M059J (cell line): ENCODE data around the gene SPTBN5. TPM values are rescaled to one million over a fixed set of nuclear protein-coding genes. Genes with fewer than 3 reads are reported as not detected.

ENCODE experiments used
- DNase-seq: peaks from one replicate; pipeline ENCODE4 v3.0.0-alpha.2; 2012; ENCODE audit warnings: low read depth
- total RNA-seq: library from RNA; depleted of rRNA; stranded (reverse); fragments of >200 nt; shearing (Covaris generic); gene quantifications from 2 replicates; pipeline ENCODE4 v1.2.3, GENCODE V29; 2014

SPTBN5 gene
- total RNA-seq, 1 experiment from 2014 or later, result under 0.01 TPM

DNA sequence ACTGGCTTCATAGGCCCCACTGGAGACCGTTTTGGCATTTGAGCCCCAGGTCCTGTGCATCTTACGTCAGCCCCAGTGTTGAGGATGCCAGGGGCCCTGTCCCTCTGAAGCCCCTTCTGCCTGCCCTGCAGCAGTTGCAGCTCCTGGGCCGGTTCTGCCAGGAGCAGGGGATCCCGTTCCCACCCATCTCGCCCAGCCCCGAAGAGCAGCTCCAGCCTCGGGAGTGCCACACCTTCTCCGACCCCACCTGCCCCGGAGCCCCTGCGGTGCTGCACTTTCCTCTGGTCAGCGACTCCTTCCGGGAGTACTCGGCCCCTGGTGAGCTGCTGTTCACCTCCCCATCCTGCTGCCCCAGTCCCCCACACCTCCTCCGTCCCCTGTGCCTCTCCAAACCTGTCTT, 46.6 kb downstream of the SPTBN5 start:
- no peak for DNase-seq

DNA sequence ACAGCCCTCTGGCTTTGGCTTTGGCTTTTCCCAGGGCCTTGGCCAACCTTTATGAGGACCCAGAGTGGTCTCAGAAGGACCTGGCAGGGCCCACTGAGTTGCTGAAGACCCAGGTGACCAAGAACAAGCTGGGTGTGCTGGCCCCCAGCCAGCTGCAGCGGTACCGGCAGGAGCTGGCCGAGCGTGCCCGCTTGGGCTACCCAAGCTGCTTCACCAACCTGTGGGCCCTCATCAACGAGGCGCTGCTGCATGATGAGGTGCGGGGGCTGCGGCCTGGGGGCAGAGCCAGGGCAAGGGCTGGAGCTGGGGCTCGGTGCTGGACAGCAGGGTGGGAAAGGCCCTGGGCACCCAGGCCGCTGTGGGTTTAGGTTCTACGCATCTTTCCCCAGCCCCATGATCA, 49.0 kb downstream of the SPTBN5 start:
- no peak for DNase-seq

DNA sequence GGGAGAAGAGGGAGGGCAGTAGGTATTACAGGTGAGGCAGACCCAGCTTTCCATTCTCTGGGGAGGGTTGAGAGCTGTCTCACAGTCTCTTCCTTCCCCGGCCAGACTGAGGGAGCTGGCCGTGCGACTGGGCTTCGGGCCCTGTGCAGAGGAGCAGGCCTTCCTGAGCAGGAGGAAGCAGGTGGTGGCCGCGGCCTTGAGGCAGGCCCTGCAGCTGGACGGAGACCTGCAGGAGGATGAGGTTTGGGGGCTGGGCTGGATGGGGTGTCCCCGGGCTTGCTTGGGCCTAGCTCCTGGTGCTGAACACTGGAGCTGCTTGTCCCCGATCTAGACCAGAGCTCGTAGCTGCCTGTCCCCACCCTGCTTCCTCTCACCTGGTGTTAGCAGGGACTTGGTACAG, 50.3 kb downstream of the SPTBN5 start:
- no peak for DNase-seq

DNA sequence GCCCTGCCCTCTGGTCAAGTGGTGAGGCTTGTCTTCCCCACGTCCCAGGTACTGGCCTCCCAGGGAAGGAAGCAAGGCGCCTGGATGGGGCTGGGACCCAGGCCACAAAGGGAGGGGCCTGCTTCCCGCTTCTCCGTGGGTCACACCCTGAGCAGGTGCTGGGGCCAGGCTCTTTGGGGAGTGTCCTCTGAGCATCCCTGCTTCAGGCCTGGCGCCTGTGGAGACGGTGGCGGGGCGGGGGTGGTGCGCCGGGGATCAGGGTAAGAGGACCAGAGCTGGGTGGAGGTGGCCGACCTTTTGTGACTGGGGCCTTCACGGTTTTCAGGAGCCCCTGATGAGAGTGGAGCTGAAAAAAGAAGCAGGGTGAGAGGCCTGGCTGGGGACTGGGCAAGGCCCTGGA, 51.6 kb downstream of the SPTBN5 start:
- no peak for DNase-seq

DNA sequence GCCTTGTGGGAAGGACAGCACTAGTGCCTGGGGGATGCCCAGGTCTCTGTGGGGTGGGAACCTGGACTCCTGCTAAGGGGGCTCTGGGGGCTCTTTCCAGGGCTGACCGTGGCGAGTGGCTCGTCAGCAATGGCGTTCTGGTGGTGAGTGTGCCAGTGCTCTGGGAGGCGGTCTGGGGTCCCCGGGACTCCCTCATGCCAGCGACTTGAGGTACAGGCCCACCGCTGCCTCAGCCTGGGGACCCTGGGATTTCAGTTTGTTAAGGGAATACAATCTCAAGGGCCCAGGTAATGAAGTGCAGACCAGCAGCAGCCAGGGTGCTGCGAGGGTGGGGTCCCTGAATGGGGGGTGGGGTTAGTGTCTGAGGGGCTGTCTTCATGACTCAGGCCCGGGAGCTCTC, 52.7 kb downstream of the SPTBN5 start:
- DNase-seq, result no peak

DNA sequence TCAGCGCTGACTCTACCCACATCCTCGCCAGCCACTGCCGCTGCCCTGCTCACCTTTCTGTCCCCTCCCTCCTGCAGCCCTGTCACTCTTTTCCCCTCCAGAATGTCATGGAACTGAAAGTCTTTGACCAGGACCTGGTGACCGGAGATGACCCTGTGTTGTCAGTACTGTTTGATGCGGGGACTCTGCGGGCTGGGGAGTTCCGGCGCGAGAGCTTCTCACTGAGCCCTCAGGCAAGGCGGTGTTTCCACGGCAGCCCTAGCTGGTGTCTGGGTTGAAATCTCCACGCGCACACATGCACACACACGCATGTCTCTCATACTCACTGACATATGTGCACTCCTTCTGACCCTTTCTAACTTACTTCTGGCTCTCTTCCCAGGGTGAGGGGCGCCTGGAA, 53.2 kb downstream of the SPTBN5 start:
- no peak for DNase-seq

DNA sequence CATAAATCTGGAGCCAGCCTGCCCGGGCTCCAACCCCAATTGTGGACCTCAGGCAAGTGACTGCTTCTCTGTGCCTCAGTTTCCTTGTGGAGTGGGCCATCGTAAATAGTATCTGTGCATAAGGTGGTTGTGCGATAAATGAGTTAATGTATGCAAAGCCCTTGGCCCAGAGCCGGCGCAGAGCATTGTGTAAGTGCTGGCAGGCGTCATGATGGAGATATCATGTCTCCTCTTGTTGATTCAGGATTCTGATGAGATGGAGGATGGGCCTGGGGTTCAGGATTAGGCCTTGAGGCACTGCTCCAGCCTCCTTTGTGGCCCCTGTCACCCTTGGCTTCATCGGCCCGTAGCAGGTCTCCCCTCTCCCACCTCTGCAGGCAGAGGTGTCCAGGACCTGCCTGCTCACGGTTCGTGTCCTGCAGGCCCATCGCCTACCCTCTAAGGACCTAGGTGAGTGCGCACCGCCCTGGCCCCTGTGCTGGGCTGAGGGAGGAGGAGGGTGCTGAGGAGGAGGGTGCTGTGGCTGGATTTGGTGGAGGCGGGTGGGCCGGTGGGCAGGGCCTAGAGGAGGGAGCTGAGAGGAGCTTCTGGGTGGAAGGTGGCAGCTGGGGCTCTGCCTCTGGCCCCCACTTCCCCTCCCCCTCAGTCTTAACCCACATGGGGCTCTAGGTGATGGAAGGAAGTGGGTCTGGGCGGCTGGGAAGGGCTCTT, 53.9 kb downstream of the SPTBN5 start:
- no peak for DNase-seq

DNA sequence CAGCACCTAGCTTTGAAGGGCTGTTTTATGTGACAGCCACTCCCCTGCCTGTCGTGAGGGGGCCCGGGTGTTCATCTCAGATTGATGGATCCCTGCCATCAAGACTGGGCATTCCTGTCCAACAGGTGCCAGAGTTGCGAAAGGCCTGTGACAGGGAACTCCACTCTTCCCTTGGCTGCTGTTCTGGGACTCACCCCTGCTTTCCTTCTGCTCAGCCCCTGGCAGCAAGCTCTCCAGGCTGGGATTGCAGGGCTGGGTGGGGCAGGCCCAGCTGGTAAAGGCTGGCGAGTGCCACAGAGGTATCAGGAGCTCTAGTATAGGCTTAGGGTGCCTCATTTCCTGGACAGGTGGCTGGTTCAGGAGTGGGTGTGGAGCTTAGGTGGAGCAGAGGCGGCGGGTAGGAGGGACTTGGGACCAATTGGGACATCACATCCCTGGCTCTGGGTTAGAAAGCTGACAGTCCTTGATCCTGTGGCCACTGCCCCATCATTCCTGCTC, 55.4 kb downstream of the SPTBN5 start, which contains the start of gene PLA2G4B:
PLA2G4B (plus strand) TSS at position 448 of the 498 bp plus-strand sequence. CDS start 67 bp downstream, outside the sequence.
- DNase-seq, result no peak

DNA sequence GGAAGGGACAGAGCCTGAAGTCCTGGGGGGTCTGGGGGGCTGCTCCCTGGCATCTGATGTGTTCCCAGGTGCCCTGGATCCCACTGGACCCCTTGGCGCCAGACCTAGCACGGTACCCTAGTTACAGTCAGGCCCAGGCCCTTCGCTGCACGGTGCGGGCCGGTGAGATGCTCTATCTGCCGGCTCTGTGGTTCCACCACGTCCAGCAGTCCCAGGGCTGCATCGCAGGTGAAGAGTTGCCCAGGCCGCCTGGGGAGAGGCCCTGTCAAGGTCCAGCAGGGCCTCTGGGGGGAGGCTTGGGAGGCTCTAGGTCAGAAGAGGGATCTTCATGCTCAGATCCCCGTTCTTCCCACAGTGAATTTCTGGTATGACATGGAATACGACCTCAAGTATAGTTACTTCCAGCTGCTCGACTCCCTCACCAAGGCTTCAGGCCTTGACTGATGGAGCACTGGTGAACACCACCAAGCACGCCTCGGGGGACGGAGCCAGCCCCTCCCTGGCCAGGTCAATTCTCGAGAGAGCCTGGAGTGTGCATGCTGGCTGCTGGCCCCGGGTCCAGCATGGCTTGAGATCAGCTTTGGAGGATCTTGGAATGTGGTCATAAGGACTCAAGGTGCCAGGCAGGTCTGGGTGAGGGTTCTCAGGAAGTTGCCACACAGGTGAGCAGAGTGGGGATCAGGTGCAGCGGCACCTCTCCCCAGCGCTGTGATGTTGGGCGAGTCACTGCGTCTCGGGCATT, 57.0 kb downstream of the SPTBN5 start:
- no peak for DNase-seq

DNA sequence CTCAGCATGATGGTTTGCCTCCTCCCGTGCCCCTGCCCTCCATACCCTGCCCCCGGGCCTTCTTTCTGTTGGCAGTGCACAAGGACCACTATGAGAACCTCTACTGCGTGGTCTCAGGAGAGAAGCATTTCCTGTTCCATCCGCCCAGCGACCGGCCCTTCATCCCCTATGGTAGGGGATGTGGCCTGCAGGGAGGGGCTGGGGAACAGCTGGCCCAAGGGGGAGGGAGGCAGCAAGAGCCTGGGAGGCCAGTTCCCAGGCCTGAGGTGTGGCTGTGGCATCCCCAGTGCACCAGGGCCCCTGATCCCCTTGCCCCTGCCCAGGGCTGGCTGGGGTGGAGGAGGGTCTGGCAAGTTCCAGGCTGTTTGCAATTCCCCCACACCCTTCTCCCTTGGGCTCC, 57.8 kb downstream of the SPTBN5 start:
- DNase-seq, result no peak

DNA sequence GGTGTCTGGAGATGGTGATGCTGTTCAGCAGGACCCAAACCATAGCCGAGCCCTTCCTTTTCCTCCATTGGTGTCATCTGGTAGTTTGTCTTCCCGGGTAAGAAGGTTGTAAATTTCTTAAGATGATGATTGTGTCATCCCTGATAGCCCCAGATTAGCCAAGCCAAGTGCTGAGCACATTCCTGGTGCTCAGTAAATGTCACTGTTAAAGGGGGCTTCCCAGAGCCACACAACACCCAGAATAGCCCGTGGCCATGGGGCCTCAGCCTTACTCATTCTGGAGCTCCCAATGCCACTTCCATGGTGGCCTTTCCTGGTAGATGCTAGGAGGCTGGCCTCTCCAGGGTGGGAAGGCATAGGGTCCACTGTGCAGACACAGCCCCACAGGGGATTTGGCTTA, 59.8 kb downstream of the SPTBN5 start:
- DNase-seq, result no peak

DNA sequence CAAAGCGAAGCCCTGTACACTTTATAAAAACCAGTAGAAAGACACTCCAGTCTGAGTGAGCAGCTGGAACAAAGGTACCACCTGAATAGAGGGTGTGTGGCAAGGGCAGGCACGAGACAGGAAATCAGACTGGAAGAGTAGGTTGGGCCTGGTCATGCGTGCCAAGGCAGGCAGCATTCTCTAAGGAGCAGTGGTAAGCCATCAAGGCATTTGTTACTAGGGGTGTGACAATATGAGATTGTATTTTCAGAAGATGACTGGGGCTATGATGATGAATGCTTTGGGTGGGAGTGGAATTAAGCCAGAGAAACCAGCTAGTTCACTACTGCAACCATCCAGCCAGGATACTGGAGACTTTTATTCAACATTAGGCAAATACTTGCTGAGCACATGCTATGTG, 61.0 kb downstream of the SPTBN5 start:
- no peak for DNase-seq

DNA sequence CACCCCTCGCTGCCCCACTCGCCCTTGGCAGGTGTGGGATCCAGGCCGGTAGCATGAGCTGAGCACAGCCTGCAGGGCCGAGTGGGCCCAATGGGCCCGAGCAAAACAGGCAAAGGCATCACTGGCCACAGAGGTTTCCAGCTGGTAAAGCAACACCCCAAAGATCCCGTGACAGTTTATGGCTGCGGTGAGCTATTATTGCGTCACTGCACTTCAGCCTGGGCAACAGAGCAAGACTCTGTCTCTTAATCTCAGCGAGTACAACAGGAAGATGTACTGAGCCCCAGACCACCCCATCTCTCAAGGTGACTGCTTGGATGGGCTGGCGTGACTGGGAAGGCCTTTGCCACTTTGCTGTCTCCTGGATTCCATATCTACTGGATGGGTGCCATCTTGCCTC, 61.6 kb downstream of the SPTBN5 start:
- DNase-seq, result no peak

DNA sequence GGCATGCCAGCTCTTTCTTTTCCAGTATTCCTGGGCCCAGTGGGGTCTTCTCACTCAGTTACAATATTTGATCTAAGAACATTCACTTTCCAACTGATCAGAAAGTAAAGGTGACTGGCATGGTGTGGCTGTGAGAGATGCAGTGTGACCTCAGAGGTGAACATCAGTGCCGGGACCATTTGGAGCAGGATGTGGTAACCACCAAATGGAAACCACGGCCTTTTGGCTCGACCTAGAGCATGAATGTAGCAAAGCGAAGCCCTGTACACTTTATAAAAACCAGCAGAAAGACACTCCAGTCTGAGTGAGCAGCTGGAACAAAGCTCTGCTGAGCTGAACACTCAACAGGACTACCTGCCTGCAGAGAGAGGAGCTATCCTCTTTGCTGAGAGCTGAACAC, 62.6 kb downstream of the SPTBN5 start:
- DNase-seq, result peak; percentile 34

DNA sequence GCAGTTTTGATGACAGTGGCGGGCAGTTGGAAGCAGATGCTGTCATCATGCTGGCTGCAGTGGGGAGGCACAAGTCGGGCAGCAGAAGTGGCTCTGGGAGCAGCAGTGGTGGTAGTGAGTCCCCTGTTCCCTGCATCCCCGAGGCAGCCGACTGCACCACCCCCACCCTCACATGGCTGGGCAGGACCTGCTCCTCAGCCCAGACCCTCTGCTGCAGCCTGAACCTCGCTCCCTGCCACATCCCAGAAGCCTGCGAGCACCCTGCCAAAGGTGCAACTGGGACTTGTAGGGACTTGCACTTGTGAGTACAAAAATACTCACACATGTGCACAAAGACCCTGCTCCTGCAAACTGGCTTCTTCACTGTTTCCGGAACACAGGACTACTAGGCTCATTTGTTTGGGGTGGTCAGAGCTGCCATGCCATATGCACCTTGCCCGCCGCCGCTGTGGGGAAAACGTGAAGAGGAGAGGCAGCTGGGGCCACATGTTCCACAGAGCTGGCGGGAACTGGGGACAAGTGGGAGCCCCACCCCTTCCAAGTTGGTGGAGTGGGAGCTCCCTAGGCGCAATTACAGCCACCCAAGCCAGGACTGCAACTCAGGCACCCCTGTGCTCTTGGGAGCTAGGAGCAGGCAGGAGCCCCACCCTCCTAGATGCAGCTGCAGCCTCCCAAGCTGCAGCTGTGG, 63.8 kb downstream of the SPTBN5 start:
- DNase-seq, result no peak

DNA sequence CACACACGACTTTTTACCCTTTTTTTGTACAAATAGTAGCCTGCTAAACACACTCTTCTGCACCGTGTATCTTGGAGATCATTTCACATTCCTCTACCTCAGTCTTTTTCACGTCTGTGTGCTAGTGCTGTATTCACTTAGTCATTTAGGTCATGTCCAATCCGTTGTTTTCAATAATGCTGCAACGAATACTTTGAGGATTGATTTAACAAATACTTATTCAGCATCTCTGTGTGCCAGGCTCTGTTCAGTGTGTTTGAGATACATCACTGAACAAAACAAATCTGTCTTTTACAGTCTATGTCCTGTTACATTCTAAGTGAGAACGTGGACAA, 65.1 kb downstream of the SPTBN5 start:
- no peak for DNase-seq

DNA sequence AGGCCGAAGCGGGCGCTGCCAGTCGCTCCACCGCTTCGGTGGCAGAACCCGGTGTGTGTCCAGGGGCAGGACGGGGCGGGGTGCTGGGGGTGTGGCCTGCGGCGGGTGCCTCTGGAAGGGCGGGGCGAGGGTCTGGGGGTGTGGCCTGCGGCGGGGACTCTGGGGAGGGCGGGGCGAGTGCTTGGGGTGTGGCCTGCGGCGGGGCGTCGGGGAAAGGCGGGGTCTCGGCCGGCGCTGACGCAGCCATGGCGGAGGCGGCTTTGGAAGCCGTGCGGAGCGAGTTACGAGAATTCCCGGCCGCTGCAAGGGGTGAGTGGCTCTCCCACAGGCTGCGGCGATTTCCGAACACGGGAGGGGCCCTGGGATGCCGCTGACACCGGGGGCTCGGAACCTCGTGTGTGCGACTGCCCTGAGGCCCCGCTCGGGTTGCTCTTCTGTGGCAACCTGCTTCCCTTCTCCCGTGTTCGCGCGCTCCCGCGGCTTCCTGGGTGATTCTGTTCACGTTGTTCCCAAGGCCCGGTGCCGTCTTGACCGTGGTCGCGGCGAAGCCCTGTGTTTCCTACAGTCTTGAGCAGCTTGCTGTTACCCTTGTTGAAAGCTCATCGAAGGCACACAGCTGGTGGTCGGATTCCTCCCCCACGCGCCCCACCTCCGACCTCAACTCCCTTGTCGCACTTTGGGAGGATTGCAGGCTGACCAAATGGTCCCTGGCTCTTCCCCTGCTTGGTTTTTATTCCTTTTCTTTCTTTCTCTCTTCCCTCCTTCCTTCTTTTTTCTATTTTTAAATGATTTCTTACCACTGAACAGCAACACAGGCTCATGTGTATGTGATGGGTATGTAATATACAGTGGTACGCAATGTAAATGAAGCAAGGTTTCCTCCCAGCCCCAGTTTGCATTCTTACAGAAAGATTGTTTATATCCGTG, 65.7 kb downstream of the SPTBN5 start, which contains the start of gene JMJD7:
JMJD7 (plus strand) TSS at position 213 of the 927 bp plus-strand sequence; CDS start at position 246, 33 bp downstream.
- peak; percentile 75 for DNase-seq

DNA sequence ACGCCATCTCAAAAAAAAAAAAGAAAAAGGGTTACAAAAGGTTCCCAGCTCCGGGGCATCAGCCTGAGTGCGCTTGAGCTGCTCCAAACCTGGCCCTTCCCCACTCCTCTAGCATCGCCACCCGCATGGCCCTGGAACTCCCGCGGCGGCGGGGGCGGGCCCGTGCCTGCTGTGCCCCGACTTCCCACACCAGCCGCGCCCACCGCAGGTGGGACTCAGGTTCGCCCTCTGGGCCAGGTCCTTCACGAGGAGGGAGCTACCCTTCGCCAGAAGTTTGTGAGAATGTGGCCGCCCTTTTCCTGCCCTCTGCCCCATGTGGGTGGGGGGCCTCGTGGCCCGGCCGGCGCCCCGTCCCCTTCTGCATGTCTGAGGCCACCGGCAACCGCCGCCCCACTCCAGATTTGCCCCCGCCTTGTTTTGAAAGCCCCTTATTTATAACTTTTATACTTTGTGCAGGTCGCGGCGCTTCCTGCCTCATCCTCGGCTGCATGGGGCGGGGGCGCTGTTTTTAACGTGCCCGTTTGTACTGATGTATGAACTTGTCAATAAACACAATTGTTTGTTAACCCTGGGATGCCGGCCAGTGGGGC, 66.5 kb downstream of the SPTBN5 start:
- DNase-seq, result peak; percentile 26

DNA sequence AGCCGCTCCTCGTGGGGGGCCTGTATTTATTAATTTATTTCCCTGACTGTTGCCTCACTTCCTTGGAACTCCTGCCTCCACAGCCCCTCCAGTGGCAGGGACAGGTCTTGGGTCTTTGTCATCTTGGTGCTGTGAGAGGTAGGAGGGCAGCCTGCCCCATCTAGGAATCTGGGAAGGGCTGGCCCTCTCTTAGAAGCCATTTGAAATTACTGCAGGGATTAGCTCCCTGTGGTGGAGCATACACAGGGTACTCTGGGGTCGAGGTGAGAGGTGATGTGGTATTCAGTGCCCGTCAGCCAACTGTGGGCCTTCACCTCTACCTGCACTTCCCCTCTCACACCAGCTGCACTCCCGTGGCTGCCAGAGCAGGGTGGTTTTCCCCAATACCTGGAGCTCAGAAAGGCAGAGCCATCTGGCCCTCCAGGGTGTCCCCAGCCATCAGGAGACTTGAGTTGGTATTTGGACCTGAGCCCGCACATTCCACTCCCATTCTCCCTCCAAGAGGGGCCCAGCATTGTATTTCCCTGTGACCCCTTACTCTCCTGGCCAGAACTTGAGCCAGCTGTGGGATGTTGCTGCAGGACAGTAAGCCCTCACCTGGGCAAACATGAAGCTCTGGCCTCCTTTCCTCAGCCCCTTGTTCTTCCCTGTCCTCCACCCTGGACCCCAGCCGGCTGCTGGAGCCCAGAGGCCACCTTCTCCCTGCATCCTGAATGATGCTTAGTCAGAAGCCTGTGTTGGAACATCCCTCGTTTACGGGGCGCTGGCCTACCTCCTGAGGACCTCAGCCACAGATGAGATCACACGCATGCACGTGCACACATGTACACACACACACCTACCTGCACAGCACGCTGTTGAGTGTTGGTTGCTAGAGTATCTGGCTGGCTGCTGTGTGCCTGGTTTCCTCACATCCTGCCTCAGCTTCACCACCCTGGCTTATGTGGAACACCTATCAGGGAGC, 68.0 kb downstream of the SPTBN5 start:
- no peak for DNase-seq

DNA sequence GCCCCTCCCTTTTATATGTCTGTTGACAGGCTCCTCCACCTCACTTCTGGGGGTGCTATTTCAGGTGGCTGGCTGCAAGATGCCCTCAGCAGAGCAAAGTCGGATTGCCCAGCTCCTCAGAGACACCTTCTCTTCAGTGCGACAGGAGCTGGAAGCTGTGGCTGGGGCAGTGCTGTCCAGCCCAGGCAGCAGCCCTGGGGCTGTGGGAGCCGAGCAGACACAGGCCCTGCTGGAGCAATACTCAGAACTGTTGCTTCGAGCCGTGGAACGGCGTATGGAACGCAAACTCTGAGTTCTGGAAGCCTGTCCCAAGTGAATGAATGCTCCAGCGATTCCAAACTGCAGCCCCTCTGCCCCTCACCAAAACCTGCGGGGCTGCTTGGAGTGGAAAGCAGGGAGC, 68.7 kb downstream of the SPTBN5 start:
- DNase-seq, result no peak
